Liver (tissue), 3 donors: ENCODE data around the gene PNPLA2.

Experiments
- ATF3 ChIP-seq: IDR thresholded peaks from 2 replicates; pipeline ENCODE4 v1.6.1; 2016; ENCODE audit warnings: antibody characterized with exemption
- CTCF ChIP-seq: fragments of 150-350 bp; IDR thresholded peaks from 2 replicates; pipeline ENCODE4 v1.5.1; 2017; ENCODE audit warnings: improper control_type of control experiment, low read depth, low read length; ENCODE audit not compliant: missing input control
- EGR1 ChIP-seq, 2 donors: IDR thresholded peaks; 2 replicates each; pipeline ENCODE4 v1.6.1; 2016 to 2018; ENCODE audit warnings: antibody characterized with exemption in 2 of 2, low read depth in 2 of 2
- GABPA ChIP-seq, 2 donors: IDR thresholded peaks in 1 of 2; conservative IDR thresholded peaks in 1 of 2; 2 replicates each; pipeline ENCODE4 v1.6.1; 2016; ENCODE audit warnings: antibody characterized with exemption in 2 of 2, mild to moderate bottlenecking in 1 of 2, moderate library complexity in 1 of 2
- HNF4A ChIP-seq, 2 donors: conservative IDR thresholded peaks; 2 replicates each; pipeline ENCODE4 v1.6.1; 2016; ENCODE audit warnings: antibody characterized with exemption in 2 of 2, mild to moderate bottlenecking in 2 of 2
- JUND ChIP-seq, 2 donors: IDR thresholded peaks; 2 replicates each; pipeline ENCODE4 v1.6.1; 2016; ENCODE audit warnings: antibody characterized with exemption in 2 of 2
- MAX ChIP-seq: IDR thresholded peaks from 2 replicates; pipeline ENCODE4 v1.6.1; 2016; ENCODE audit warnings: antibody characterized with exemption
- NR2F2 ChIP-seq: IDR thresholded peaks from 2 replicates; pipeline ENCODE4 v1.6.1; 2016; ENCODE audit warnings: antibody characterized with exemption
- RAD21 ChIP-seq, 2 donors: IDR thresholded peaks; 2 replicates each; pipeline ENCODE4 v1.6.1; 2016; ENCODE audit warnings: antibody characterized with exemption in 2 of 2, mild to moderate bottlenecking in 2 of 2
- REST ChIP-seq: IDR thresholded peaks from 2 replicates; pipeline ENCODE4 v1.6.1; 2016; ENCODE audit warnings: antibody characterized with exemption, mild to moderate bottlenecking
- RXRA ChIP-seq, 2 donors: IDR thresholded peaks; 2 replicates each; pipeline ENCODE4 v1.6.1; 2017 to 2018; ENCODE audit warnings: antibody characterized with exemption in 2 of 2, mild to moderate bottlenecking in 1 of 2
- SP1 ChIP-seq: IDR thresholded peaks from 2 replicates; pipeline ENCODE4 v1.6.1; 2018; ENCODE audit warnings: antibody characterized with exemption, mild to moderate bottlenecking
- TAF1 ChIP-seq: conservative IDR thresholded peaks from 2 replicates; pipeline ENCODE4 v1.6.1; 2016; ENCODE audit warnings: antibody characterized with exemption, mild to moderate bottlenecking
- YY1 ChIP-seq: IDR thresholded peaks from 2 replicates; pipeline ENCODE4 v1.6.1; 2016; ENCODE audit warnings: antibody characterized with exemption, mild to moderate bottlenecking
- donor health status: healthy.
- donor health status: healthy.

- TF ChIP-seq CTCF (no peak), MAX (no peak), GABPA (IDR thresholded peaks at IDR 0.05 in 1 of 2, conservative IDR thresholded peaks at IDR 0.05 in 1 of 2) (no peak), EGR1 (IDR thresholded peaks at IDR 0.05; ENCODE audit: low read depth in 2 of 2) (no peak), ATF3 (no peak), JUND (IDR thresholded peaks at IDR 0.05) (no peak), HNF4A (conservative IDR thresholded peaks at IDR 0.05) (no peak), SP1 (no peak), RXRA (IDR thresholded peaks at IDR 0.05) (no peak), REST (no peak), TAF1 (no peak), RAD21 (IDR thresholded peaks at IDR 0.05) (no peak), YY1 (no peak), NR2F2 (no peak)
Observed at GRCh38 chr11:837189-837989, 18.7 kb downstream of the PNPLA2 start.
